MM.1S (cell line): Measurements from ENCODE around the gene HELZ2.

ENCODE experiments used
- CTCF ChIP-seq: fragments of 300-600 bp; sonication (generic); IDR thresholded peaks from 2 replicates; pipeline ENCODE4 v1.5.1; 2016; ENCODE audit warnings: antibody characterized with exemption, low read length, mixed read lengths
- EZH2 ChIP-seq: fragments of 300-600 bp; sonication (generic); optimal IDR thresholded peaks from 2 replicates; pipeline ENCODE3; 2017; ENCODE audit warnings: low read depth, mild to moderate bottlenecking, antibody characterized with exemption, low read length, mixed read lengths
- EZH2phosphoT487 ChIP-seq: fragments of 300-600 bp; sonication (generic); IDR thresholded peaks from 2 replicates; pipeline ENCODE4 v1.6.1; 2018; ENCODE audit warnings: antibody characterized with exemption, low read length

- TF ChIP-seq CTCF, result no peak
- no peak for TF ChIP-seq EZH2
- no peak for TF ChIP-seq EZH2phosphoT487
Observed at GRCh38 chr20:63563225-63563935, 10.7 kb downstream of the HELZ2 start.
